Measurements from ENCODE around the gene SLC51B. TPM values are rescaled to one million over a fixed set of nuclear protein-coding genes. Genes with fewer than 3 reads are reported as not detected.

SLC51B gene
- total and polyA plus RNA-seq, 9 of the 15 experiments (the other 6 are each of a cell fraction or from before 2014, with no cell fraction given), result not detected

DNA sequence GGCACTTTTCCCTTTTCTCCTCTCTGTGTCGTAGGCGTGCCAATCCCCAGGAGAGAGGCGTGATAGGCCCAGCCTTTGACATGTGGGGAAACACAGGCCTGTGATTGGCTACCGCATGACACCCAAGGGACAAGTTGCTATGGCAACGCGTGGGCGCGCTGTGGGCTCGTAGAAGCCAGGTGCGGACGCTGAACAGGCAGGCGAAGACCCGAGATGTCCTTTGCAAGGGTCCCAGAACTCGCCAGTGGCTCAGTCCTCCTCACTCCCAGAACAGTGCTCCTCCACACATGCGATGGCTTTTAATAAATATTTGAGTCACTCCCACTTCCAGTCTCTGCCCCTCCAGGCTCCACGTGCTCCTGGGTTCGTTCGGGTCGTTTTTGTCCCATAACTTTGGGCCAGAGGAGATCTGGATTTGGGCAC lies 4.2 kb downstream of the SLC51B start:
- Histone ChIP-seq H3K27me3 (ENCODE audit: control insufficient read depth in 2 of 2, insufficient read depth in 2 of 2, low read length in 2 of 2) (no peaks in the 10 kb centered on the region), H4K20me1 (replicated peaks; ENCODE audit: control insufficient read depth, insufficient read depth, low read length) (no peaks in the 10 kb centered on the region; the same call in 1 of the 2 replicates), H3K36me3 (ENCODE audit: control insufficient read depth, insufficient read depth, low read length) (no peaks in the 10 kb centered on the region), H3K79me2 (ENCODE audit: control insufficient read depth, insufficient read depth, low read length) (no peaks in the 10 kb centered on the region), H3K9me1 (ENCODE audit: control insufficient read depth, insufficient read depth, low read length) (no peaks in the 10 kb centered on the region), H3K4me1 (replicated peaks in 1 of 2; ENCODE audit: control insufficient read depth in 2 of 2, insufficient read depth in 2 of 2, low read length in 2 of 2) (peaks cover 7 to 11% of the 10 kb centered on the region in 2 experiments; a peak in 3 of 5 replicates), H2AFZ (ENCODE audit: low read depth, low read length) (peak overlapping the region; percentile 49; the same call in 1 of the 2 replicates), H3K4me2 (ENCODE audit: insufficient read depth, low read length) (peak overlapping the region; percentile 82), H3K9me3 (replicated peaks; ENCODE audit: control insufficient read depth, insufficient read depth, low read depth, low read length) (no peaks in the 10 kb centered on the region), H3K9ac (ENCODE audit: insufficient read depth in 1 of 2, low read depth in 2 of 2, low read length in 2 of 2) (peak overlapping the region in 1 of 2 experiments; percentile 76; a peak in 2 of 4 replicates), H3K4me3 (no peak overlapping the region; the same call in 1 of the 2 replicates), H3K27ac (ENCODE audit: extremely low read depth, low read depth, low read length) (no peak overlapping the region)
- in situ Hi-C loops (cut with MboI) (no loop called here), intact Hi-C loops (cut with micrococcal nuclease) (no loop called here)
- peak; percentile 98 for ATAC-seq
- BruUV-seq (replicated peaks), result no TSS peak
- CTCF ChIA-PET (ENCODE audit: low intra/inter-chr PET ratio), result no interaction called here
- peak; percentile 99 for FAIRE-seq
- POLR2A ChIA-PET, result interaction anchor here (0.6 kb wide), 1 partner anchor 255 kb away, joined by 4 read pairs; the partner anchor contains the start of gene RNU5B-1
- DNase-seq (ENCODE audit: extremely low read depth in 1 of 4, low spot score in 3 of 4), result peak; percentile 93 to 100 (median 100)
- under 1% methylated on average over 19 of the region's 19 CpGs for WGBS (ENCODE audit: insufficient coverage, low coverage, missing lambda C conversion rate)
- TF ChIP-seq KLF13 (tag; IDR thresholded peaks at IDR 0.05; ENCODE audit: borderline replicate concordance, low read depth), result no peak
- no peak for TF ChIP-seq RBM39 (optimal IDR thresholded peaks at IDR 0.05; ENCODE audit: low read depth, low read length)
- no peak for TF ChIP-seq ETV1 (tag; conservative IDR thresholded peaks at IDR 0.05; ENCODE audit: low read depth)
- TF ChIP-seq FOXP1 (CRISPR knock-in tag; IDR thresholded peaks at IDR 0.05), result no peak
- TF ChIP-seq, protein P1, sequence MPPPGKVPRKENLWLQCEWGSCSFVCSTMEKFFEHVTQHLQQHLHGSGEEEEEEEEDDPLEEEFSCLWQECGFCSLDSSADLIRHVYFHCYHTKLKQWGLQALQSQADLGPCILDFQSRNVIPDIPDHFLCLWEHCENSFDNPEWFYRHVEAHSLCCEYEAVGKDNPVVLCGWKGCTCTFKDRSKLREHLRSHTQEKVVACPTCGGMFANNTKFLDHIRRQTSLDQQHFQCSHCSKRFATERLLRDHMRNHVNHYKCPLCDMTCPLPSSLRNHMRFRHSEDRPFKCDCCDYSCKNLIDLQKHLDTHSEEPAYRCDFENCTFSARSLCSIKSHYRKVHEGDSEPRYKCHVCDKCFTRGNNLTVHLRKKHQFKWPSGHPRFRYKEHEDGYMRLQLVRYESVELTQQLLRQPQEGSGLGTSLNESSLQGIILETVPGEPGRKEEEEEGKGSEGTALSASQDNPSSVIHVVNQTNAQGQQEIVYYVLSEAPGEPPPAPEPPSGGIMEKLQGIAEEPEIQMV (tag; conservative IDR thresholded peaks at IDR 0.05; ENCODE audit: low read depth), result peak; percentile 86
- TF ChIP-seq ARID4B (CRISPR knock-in tag; IDR thresholded peaks at IDR 0.05), result 0 out of 2 replicates have a peak, but pooled peaks have one; percentile 40
- TF ChIP-seq CHD2 (IDR thresholded peaks at IDR 0.05; ENCODE audit: low read depth, low read length), result peak; percentile 66
- peak; percentile 97 for TF ChIP-seq USF1 (CRISPR knock-in tag; IDR thresholded peaks at IDR 0.05)
- TF ChIP-seq CXXC5 (CRISPR knock-in tag; IDR thresholded peaks at IDR 0.05), result peak; percentile 59
- no peak for TF ChIP-seq TEAD1 (CRISPR knock-in tag; IDR thresholded peaks at IDR 0.05)
- TF ChIP-seq HNRNPL (IDR thresholded peaks at IDR 0.05; ENCODE audit: low read depth, low read length), result no peak
- no peak for TF ChIP-seq FOXM1 (IDR thresholded peaks at IDR 0.05; ENCODE audit: low read depth)
- TF ChIP-seq FOXM1 (CRISPR knock-in tag; IDR thresholded peaks at IDR 0.05; ENCODE audit: low read depth), result no peak
- TF ChIP-seq DPF2 (IDR thresholded peaks at IDR 0.05), result no peak
- TF ChIP-seq ZNF24 (IDR thresholded peaks at IDR 0.05), result no peak
- TF ChIP-seq RFX5 (IDR thresholded peaks at IDR 0.05; ENCODE audit: low read depth, low read length), result peak; percentile 47; the same call in 1 of the 2 replicates
- peak; percentile 59 for TF ChIP-seq CREM (IDR thresholded peaks at IDR 0.05; ENCODE audit: low read depth)
- TF ChIP-seq L3MBTL2 (IDR thresholded peaks at IDR 0.05), result peak; percentile 85
